AG09309 (cell line): Measurements from ENCODE around the gene MMP17.

Source experiments
- DNase-seq: peaks from one replicate; pipeline ENCODE4 v3.0.0-alpha.2; 2010; ENCODE audit warnings: low read depth
- H3K4me3 ChIP-seq: 2 replicates; pipeline ENCODE4 v1.5.1; 2011; ENCODE audit warnings: mild to moderate bottlenecking, low read depth, low read length, moderate library complexity; ENCODE audit not compliant: control insufficient read depth
- TF ChIP-seq, protein P1 (sequence below): IDR thresholded peaks from 2 replicates; pipeline ENCODE4 v1.5.1; 2011; ENCODE audit warnings: mild to moderate bottlenecking, low read depth, low read length, inconsistent platforms; ENCODE audit not compliant: insufficient read depth, control insufficient read depth; ENCODE audit errors: missing control alignments

MMP17 gene

DNA sequence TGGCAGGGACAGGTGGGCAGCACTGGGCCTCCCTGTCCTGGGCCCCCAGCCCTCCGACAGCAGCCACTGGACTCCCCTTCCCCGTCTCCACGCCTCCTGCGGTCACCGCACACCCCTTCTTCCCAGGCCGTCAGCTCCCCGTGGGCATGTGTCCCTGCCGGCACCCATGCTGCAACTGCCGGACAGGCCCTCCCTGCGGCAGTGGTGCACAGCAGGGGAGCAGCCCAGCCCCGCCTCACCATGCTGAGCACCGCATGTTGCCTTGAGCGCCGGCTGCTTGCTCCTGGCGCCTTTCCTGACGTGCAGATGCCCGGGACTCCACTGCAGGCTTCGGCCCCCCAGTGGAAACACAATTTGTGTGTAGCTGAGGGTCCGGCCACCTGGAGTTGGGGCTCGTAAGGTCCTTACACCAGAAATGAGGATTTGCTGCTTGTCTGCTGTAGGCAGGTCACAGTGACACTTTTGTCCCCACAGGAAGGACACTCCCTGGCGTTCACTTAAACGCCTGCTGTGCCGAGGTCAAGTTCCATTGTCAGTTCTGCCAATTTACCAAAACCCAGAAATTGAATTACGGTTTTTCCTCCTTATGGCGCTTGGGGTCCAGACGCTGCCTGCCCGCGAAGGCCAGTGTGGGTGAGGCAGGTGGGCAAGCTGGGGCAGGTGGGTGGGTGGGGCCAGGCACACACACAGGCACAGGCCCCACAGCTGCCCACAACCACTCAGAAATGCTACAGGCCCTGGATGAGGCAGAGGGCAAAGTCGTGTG, 28.2 kb upstream of the MMP17 start:
- no peak for DNase-seq
- TF ChIP-seq, protein P1, sequence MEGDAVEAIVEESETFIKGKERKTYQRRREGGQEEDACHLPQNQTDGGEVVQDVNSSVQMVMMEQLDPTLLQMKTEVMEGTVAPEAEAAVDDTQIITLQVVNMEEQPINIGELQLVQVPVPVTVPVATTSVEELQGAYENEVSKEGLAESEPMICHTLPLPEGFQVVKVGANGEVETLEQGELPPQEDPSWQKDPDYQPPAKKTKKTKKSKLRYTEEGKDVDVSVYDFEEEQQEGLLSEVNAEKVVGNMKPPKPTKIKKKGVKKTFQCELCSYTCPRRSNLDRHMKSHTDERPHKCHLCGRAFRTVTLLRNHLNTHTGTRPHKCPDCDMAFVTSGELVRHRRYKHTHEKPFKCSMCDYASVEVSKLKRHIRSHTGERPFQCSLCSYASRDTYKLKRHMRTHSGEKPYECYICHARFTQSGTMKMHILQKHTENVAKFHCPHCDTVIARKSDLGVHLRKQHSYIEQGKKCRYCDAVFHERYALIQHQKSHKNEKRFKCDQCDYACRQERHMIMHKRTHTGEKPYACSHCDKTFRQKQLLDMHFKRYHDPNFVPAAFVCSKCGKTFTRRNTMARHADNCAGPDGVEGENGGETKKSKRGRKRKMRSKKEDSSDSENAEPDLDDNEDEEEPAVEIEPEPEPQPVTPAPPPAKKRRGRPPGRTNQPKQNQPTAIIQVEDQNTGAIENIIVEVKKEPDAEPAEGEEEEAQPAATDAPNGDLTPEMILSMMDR = no peak
- H3K4me3 ChIP-seq = no peak overlapping the region

DNA sequence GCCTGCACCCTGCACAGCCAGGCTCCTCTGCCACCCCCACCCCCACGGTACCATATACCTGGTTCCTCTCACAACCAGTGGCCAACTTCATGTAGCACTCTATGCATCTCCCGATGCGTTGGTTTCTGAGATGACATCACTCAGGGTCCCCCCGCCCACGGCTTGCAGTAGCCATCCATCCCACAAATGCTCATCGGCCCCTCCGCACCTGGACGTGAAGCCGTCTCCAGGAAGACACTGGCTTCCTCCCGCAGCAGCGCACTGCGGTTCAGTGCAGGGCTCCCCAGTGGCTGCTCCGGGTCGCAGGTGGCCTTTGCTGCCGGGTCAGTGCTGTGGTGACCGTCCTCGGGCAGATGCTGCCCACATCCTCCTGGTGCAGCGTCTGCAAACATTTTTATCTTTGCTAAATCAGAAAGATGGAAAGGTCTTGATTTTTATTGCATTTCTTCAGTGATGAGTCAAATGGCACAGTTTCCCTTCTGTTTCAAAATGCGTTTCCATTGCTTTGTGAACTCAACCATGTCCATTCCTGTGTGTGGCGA, 27.5 kb upstream of the MMP17 start:
- TF ChIP-seq, protein P1 = no peak
- DNase-seq = no peak
- H3K4me3 ChIP-seq = no peak overlapping the region

DNA sequence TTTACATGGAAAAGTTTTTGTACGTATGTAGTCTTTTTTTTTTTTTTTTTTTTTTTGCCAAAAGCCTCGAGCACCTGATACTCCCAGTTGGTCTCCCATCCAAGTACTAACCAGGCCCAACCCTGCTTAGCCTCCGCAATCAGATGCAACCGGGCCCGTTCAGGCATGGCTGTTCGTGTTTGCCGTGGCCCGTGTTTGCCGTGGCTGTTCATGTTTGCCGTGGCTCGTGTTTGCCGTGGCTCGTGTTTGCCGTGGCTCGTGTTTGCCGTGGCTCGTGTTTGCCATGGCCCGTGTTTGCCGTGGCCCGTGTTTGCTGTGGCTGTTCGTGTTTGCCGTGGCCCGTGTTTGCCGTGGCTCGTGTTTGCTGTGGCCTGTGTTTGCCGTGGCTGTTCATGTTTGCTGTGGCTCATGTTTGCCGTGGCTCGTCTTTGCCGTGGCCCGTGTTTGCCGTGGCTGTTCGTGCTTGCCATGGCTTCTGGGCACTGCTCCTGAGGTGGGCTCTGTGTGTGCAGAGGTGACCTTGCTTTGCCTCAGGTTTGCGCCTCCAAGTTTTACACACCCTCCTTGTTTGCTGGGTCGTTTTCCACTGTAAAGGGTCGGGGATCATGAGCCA, 26.8 kb upstream of the MMP17 start:
- no peak for DNase-seq
- H3K4me3 ChIP-seq = no peak overlapping the region
- TF ChIP-seq, protein P1 = no peak

DNA sequence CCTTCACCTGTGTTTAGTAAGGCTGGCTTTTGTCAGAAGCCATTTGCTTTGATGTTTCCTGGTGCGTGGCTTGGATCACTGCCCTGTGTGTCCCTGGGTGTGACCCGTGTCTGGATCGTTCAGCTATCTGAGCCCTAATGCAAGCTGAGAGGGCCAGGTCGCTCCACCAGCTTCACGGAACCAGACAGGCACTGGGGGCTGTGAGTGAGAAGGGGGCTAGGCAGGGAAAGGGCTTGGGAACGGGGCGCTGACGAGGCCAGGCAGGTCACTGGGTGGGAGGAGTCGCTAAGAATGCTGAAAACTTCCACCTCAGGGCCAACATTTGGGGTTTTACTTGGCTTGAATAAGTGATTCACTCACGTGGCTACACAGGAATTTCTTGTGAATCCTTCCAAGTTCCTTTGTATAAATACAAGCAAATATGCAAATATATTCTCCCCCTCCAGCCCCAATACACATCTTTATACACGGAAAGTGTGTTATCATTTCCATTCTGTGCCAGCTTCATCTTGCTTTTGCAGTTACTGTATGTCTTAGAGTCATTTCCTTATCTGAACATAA, 24.2 kb upstream of the MMP17 start:
- TF ChIP-seq, protein P1 = no peak
- H3K4me3 ChIP-seq = no peak overlapping the region
- DNase-seq = no peak

DNA sequence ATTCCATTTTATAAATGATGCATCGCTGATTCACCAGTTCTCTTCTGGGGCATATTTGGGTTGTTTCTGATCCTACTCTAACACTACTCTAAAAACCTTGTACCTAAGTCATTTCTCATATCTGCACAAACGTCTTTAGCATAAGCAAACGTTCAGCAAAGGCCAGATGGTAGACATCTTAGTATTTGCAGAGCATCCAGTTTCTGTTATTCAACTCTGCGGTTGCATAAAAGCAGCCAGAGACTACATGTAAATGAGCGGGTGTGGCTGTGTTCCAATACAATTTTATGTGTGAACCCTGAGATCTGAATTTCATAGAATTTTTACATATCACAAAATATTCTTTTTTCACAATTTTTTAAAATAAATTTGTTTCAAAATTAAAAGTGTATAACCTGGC, 22.8 kb upstream of the MMP17 start:
- no peak overlapping the region for H3K4me3 ChIP-seq
- no peak for DNase-seq
- TF ChIP-seq, protein P1 = no peak

DNA sequence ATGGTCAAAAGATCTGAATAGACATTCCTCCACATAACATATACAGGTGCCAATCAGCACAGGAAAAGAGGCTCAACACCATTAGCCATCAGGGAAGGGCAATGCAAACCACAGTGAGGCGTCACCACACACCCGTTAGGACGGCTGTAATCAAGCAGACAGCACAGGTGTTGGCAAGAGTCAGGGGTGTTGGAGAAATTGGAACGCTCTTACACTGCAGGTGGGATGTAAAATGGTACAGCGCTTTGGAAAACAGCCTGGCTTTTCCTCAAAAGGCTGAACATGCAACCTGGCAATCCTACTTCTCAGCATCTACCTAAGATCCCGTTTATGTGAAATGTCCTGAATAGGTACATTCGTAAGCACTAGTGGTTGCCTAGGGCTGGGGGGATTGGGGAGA, 21.5 kb upstream of the MMP17 start:
- no peak for DNase-seq
- H3K4me3 ChIP-seq = no peak overlapping the region
- TF ChIP-seq, protein P1 = no peak
